Measurements from ENCODE around the gene CYB561D1. TPM values are rescaled to one million over a fixed set of nuclear protein-coding genes. Genes with fewer than 3 reads are reported as not detected.

Gene CYB561D1
- total and polyA plus RNA-seq, 10 of the 15 experiments (the other 5 are each of a cell fraction or from before 2014, with no cell fraction given): 0.68 to 9.0 (median 3.3) TPM

DNA sequence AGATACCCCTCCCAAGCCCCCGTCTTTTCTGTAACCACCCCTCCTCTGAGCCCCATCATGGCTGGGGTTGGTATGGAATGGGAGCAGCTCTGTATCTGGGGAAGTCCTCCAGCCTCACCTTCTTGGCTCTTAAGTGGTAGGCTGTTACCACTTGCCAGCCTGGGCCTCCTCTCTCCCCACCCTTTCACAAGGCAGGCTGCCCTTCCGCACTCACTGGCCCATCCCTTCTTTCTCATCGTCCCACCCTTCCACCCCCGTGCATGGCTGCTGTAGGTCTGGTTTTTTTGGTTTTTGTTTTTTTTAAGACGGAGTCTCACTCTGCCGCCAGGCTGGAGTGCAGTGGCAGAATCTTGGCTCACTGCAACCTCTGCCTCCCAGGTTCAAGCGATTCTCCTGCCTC, 5.2 kb downstream of the CYB561D1 start:
- Histone ChIP-seq H3K27ac (ENCODE audit: control insufficient read depth, insufficient read depth) (no peak overlapping the region), H2AFZ (ENCODE audit: control insufficient read depth, low read depth, low read length) (no peak overlapping the region), H3K79me2 (ENCODE audit: control insufficient read depth, insufficient read depth, low read length) (peaks cover 9% of the 10 kb centered on the region), H3K36me3 (ENCODE audit: control insufficient read depth in 2 of 2, insufficient read depth in 2 of 2, low read length in 1 of 2) (peaks cover 7 to 20% of the 10 kb centered on the region in 2 experiments; a peak in 3 of 4 replicates), H4K20me1 (ENCODE audit: control insufficient read depth, insufficient read depth) (peaks cover 4% of the 10 kb centered on the region; the same call in 1 of the 2 replicates), H3K4me1 (ENCODE audit: control insufficient read depth, insufficient read depth, low read length) (peaks cover 4% of the 10 kb centered on the region), H3K4me3 (no peak overlapping the region), H3K4me2 (ENCODE audit: control insufficient read depth, insufficient read depth) (no peak overlapping the region), H3K27me3 (replicated peaks in 1 of 2; ENCODE audit: control insufficient read depth in 2 of 2, insufficient read depth in 2 of 2, low read length in 1 of 2) (no peaks in the 10 kb centered on the region), H3K9ac (ENCODE audit: control insufficient read depth, insufficient read depth, low read length) (no peak overlapping the region), H3K9me3 (replicated peaks; ENCODE audit: control insufficient read depth, insufficient read depth, low read length) (no peaks in the 10 kb centered on the region)
- ATAC-seq (no peak), FAIRE-seq (no peak), DNase-seq (ENCODE audit: low read depth, low spot score) (no peak)
- ChIA-PET CTCF (interaction anchor here (0.6 to 26.7 kb wide), 15 partner anchors 9 to 369 kb away, joined by 3 to 1280 read pairs (median 4); partner anchors contain the start of genes AMIGO1, GPR61 and GSTM1), POLR2A (interaction anchor here (0.6 to 2.4 kb wide), 6 partner anchors 13 to 74 kb away, joined by 3 to 10 read pairs (median 4); no protein-coding TSS in a partner anchor), RAD21 (ENCODE audit: unreplicated experiment) (interaction anchor here (0.7 to 13.4 kb wide), 7 partner anchors 9 to 73 kb away, joined by 3 to 422 read pairs (median 4); no protein-coding TSS in a partner anchor), SMC1A (ENCODE audit: uncharacterized antibody, unreplicated experiment) (interaction anchor here (0.7 to 14.4 kb wide), 5 partner anchors 8 to 399 kb away, joined by 3 to 431 read pairs (median 3); no protein-coding TSS in a partner anchor)
- 80% methylated on average over 7 of the region's 7 CpGs for WGBS (ENCODE audit: insufficient coverage, insufficient replicate concordance, low lambda C conversion rate, missing lambda C conversion rate)
- BruUV-seq (replicated peaks): no TSS peak
- intact Hi-C loops (cut with micrococcal nuclease; ENCODE audit: unreplicated experiment): no loop called here
- in situ Hi-C loops (cut with MboI): no loop called here
- TF ChIP-seq, protein P1, sequence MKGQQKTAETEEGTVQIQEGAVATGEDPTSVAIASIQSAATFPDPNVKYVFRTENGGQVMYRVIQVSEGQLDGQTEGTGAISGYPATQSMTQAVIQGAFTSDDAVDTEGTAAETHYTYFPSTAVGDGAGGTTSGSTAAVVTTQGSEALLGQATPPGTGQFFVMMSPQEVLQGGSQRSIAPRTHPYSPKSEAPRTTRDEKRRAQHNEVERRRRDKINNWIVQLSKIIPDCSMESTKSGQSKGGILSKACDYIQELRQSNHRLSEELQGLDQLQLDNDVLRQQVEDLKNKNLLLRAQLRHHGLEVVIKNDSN (IDR thresholded peaks at IDR 0.05; ENCODE audit: borderline replicate concordance, extremely low read length, insufficient read depth, low read depth, low read length): no peak
- TF ChIP-seq SP1 (IDR thresholded peaks at IDR 0.05; ENCODE audit: low read depth, low read length) (no peak), CHD1 (IDR thresholded peaks at IDR 0.05; ENCODE audit: low read depth, low read length) (no peak), BHLHE40 (IDR thresholded peaks at IDR 0.05; ENCODE audit: borderline replicate concordance in 1 of 2, low read depth in 2 of 2, low read length in 1 of 2) (no peak), TCF7 (IDR thresholded peaks at IDR 0.05; ENCODE audit: borderline replicate concordance) (no peak), SMAD5 (IDR thresholded peaks at IDR 0.05; ENCODE audit: low read depth) (no peak), SUPT20H (IDR thresholded peaks at IDR 0.05; ENCODE audit: borderline replicate concordance, control insufficient read depth, low read depth, low read length) (no peak), IKZF1 (conservative IDR thresholded peaks at IDR 0.05) (no peak), RAD21 (IDR thresholded peaks at IDR 0.05; ENCODE audit: insufficient read depth, low read depth, low read length) (no peak), NBN (IDR thresholded peaks at IDR 0.05) (no peak), BCL11A (IDR thresholded peaks at IDR 0.05; ENCODE audit: low read depth, low read length) (no peak), NR2F1 (conservative IDR thresholded peaks at IDR 0.05) (no peak)
- TF ChIP-seq, protein P2, sequence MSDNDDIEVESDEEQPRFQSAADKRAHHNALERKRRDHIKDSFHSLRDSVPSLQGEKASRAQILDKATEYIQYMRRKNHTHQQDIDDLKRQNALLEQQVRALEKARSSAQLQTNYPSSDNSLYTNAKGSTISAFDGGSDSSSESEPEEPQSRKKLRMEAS (IDR thresholded peaks at IDR 0.05; ENCODE audit: low read depth, low read length): no peak
- TF ChIP-seq, protein P3, sequence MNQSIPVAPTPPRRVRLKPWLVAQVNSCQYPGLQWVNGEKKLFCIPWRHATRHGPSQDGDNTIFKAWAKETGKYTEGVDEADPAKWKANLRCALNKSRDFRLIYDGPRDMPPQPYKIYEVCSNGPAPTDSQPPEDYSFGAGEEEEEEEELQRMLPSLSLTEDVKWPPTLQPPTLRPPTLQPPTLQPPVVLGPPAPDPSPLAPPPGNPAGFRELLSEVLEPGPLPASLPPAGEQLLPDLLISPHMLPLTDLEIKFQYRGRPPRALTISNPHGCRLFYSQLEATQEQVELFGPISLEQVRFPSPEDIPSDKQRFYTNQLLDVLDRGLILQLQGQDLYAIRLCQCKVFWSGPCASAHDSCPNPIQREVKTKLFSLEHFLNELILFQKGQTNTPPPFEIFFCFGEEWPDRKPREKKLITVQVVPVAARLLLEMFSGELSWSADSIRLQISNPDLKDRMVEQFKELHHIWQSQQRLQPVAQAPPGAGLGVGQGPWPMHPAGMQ (IDR thresholded peaks at IDR 0.05; ENCODE audit: borderline replicate concordance): no peak
